Smooth muscle cell (in vitro differentiated cells): Measurements from ENCODE around the gene IRS4. TPM values are rescaled to one million over a fixed set of nuclear protein-coding genes. Genes with fewer than 3 reads are reported as not detected.

Experiments
- DNase-seq: peaks from one replicate; lab custom pipeline; 2025; ENCODE audit not compliant: unreplicated experiment; lab: John Stamatoyannopoulos, UW
- H2AFZ ChIP-seq: fragments of 200-600 bp; sonication (generic); 2 replicates; pipeline ENCODE4 v1.6.0; 2016; ENCODE audit warnings: antibody characterized with exemption, low read depth, mild to moderate bottlenecking
- H3F3A ChIP-seq: fragments of 200-600 bp; sonication (generic); 2 replicates; pipeline ENCODE4 v1.6.0; 2017; ENCODE audit warnings: antibody characterized with exemption, low read depth
- H3K27ac ChIP-seq: fragments of 200-600 bp; sonication (generic); 2 replicates; pipeline ENCODE4 v1.5.1; 2016; ENCODE audit warnings: low read depth, mild to moderate bottlenecking
- H3K27me3 ChIP-seq: fragments of 200-600 bp; sonication (generic); 2 replicates; pipeline ENCODE4 v1.6.1; 2016; ENCODE audit warnings: low read depth, mild to moderate bottlenecking
- H3K36me3 ChIP-seq: fragments of 200-600 bp; sonication (generic); 2 replicates; pipeline ENCODE4 v1.5.1; 2016; ENCODE audit warnings: low read depth
- H3K4me1 ChIP-seq: fragments of 200-600 bp; sonication (generic); 2 replicates; pipeline ENCODE4 v1.5.1; 2016; ENCODE audit warnings: low read depth
- H3K4me2 ChIP-seq: fragments of 200-600 bp; sonication (generic); 2 replicates; pipeline ENCODE4 v1.6.0; 2016; ENCODE audit warnings: mild to moderate bottlenecking
- H3K4me3 ChIP-seq: fragments of 200-600 bp; sonication (generic); 2 replicates; pipeline ENCODE4 v1.5.1; 2016; ENCODE audit warnings: mild to moderate bottlenecking
- H3K79me2 ChIP-seq: fragments of 200-600 bp; sonication (generic); 2 replicates; pipeline ENCODE4 v1.6.0; 2016; ENCODE audit warnings: low read depth, mild to moderate bottlenecking
- H3K9ac ChIP-seq: fragments of 200-600 bp; sonication (generic); 2 replicates; pipeline ENCODE4 v1.6.0; 2016; ENCODE audit warnings: low read depth
- H3K9me3 ChIP-seq: fragments of 200-600 bp; sonication (generic); replicated peaks from 2 replicates; pipeline ENCODE4 v1.5.1; 2016; ENCODE audit warnings: low read depth
- H4K20me1 ChIP-seq: fragments of 200-600 bp; sonication (generic); 2 replicates; pipeline ENCODE4 v1.6.0; 2016; ENCODE audit warnings: low read depth
- CTCF ChIP-seq: fragments of 200-600 bp; sonication (generic); IDR thresholded peaks from 2 replicates; pipeline ENCODE4 v1.5.1; 2017; ENCODE audit warnings: borderline replicate concordance, mild to moderate bottlenecking, antibody characterized with exemption; ENCODE audit not compliant: insufficient read depth, poor library complexity, severe bottlenecking
- WGBS: methylation state at CpG from one replicate; pipeline ENCODE4 v1.1.7; 2016; ENCODE audit warnings: low lambda C conversion rate; 5-methylcytosine and 5-hydroxymethylcytosine counted together
- polyA plus RNA-seq: library from polyadenylated mRNA; unstranded; fragments of >200 nt; fragmentation: Nextera tagmentation; extraction: Ambion mirVana; gene quantifications from 2 replicates; pipeline ENCODE4 v1.2.1, GENCODE V29; 2016
- total RNA-seq: library from RNA; depleted of rRNA; stranded (reverse); fragments of >200 nt; gene quantifications from 2 replicates; pipeline ENCODE4 v1.2.3, GENCODE V29; 2014

The IRS4 gene
- total and polyA plus RNA-seq, 2 experiments from 2014 or later, result 1.0 to 2.2 TPM

GRCh38 chrX:108722561-108722960 lies 13.8 kb downstream of the IRS4 start:
- peaks cover 10% of the 10 kb centered on the region for H3K4me1 ChIP-seq
- H3K4me2 ChIP-seq, result no peak overlapping the region
- no peak overlapping the region for H3K4me3 ChIP-seq
- H3K27me3 ChIP-seq, result no peaks in the 10 kb centered on the region
- H3K36me3 ChIP-seq, result no peaks in the 10 kb centered on the region
- TF ChIP-seq CTCF, result no peak
- WGBS, result 80% methylated on average over 2 of the region's 2 CpGs
- no peak overlapping the region for H3K27ac ChIP-seq
- H3K79me2 ChIP-seq, result no peaks in the 10 kb centered on the region
- H3K9me3 ChIP-seq, result no peaks in the 10 kb centered on the region
- H3K9ac ChIP-seq, result no peak overlapping the region
- H4K20me1 ChIP-seq, result no peaks in the 10 kb centered on the region
- DNase-seq, result no peak
- H3F3A ChIP-seq, result no peaks in the 10 kb centered on the region
- H2AFZ ChIP-seq, result no peak overlapping the region

DNA sequence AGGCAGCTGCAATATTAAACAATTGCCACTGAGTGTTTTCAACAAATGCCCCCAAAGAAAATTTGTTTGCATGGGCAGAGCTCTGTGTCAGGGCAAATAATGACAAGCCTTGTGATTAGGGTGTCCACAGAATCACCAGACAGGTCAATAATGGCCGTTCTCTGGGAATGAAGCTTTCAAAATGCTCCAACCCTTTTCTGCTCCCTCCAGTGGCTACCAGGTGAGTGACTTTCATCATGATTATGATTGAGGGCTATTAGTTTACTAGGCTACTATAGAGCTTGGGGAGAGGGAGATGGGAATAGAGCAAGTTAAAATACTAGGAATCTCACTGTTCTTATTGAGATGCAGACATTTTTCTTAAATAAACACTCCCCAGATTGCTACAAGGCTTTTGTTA lies 23.5 kb downstream of the IRS4 start:
- Histone ChIP-seq H3K4me3 (no peak overlapping the region), H3K79me2 (no peaks in the 10 kb centered on the region), H3K4me1 (no peaks in the 10 kb centered on the region), H3K27me3 (no peaks in the 10 kb centered on the region), H3F3A (no peaks in the 10 kb centered on the region), H2AFZ (no peak overlapping the region), H3K27ac (no peak overlapping the region), H3K9me3 (peaks cover 5% of the 10 kb centered on the region), H3K4me2 (no peak overlapping the region), H3K9ac (no peak overlapping the region), H3K36me3 (no peaks in the 10 kb centered on the region), H4K20me1 (no peaks in the 10 kb centered on the region)
- DNase-seq, result no peak
- 78% methylated on average over 1 of the region's 1 CpG for WGBS
- TF ChIP-seq CTCF, result no peak

DNA sequence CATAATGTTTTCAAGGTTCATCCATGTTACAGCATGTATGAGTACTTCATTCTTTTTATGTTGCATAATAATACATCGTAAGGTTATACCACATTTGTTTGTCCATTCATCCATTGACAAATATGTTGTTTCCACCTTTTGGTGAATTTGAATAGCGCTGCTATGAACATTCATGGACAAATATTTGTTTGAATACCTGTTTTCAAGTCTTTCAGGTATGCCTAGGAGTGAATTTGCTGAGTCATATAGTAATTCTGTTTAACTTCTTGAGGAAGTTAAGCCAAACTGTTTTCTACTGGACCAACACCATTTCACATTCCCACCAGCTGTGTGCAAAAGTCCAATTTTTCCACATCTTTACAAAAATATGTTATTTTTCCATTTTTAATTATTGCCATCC lies 31.5 kb downstream of the IRS4 start:
- WGBS, result 74% methylated on average over 2 of the region's 2 CpGs
- Histone ChIP-seq H2AFZ (no peak overlapping the region), H3K27me3 (no peaks in the 10 kb centered on the region), H3K4me2 (no peak overlapping the region), H3K27ac (no peak overlapping the region), H3K79me2 (no peaks in the 10 kb centered on the region), H3K4me3 (no peak overlapping the region), H3F3A (no peaks in the 10 kb centered on the region), H3K36me3 (no peaks in the 10 kb centered on the region), H3K4me1 (peaks cover 6% of the 10 kb centered on the region), H3K9ac (no peak overlapping the region), H4K20me1 (no peaks in the 10 kb centered on the region), H3K9me3 (no peaks in the 10 kb centered on the region)
- DNase-seq, result no peak
- no peak for TF ChIP-seq CTCF

GRCh38 chrX:108702530-108702929 lies 33.8 kb downstream of the IRS4 start:
- H3K36me3 ChIP-seq, result no peaks in the 10 kb centered on the region
- H3K79me2 ChIP-seq, result no peaks in the 10 kb centered on the region
- peaks cover 6% of the 10 kb centered on the region for H3K4me1 ChIP-seq
- no peak for TF ChIP-seq CTCF
- 41% methylated on average over 1 of the region's 1 CpG for WGBS
- H3K4me2 ChIP-seq, result no peak overlapping the region
- H3K27me3 ChIP-seq, result no peaks in the 10 kb centered on the region
- H4K20me1 ChIP-seq, result no peaks in the 10 kb centered on the region
- DNase-seq, result no peak
- H3F3A ChIP-seq, result no peaks in the 10 kb centered on the region
- no peak overlapping the region for H3K9ac ChIP-seq
- H3K4me3 ChIP-seq, result no peak overlapping the region
- no peak overlapping the region for H3K27ac ChIP-seq
- no peak overlapping the region for H2AFZ ChIP-seq
- no peaks in the 10 kb centered on the region for H3K9me3 ChIP-seq
